GM18870 (cell line): ENCODE results near the gene TRIM51.
"Not testable (repeated sequence)": the region's sequence is repeated elsewhere in the genome, so short reads cannot be mapped to it uniquely, and the experiment has no call there.

Experiments
- ATAC-seq: cut with Tn5 transposase; IDR thresholded peaks from one replicate; pipeline ENCODE4 v1.9.1; 2021; ENCODE audit warnings: moderate library complexity; ENCODE audit not compliant: unreplicated experiment

TRIM51 gene, protein sequence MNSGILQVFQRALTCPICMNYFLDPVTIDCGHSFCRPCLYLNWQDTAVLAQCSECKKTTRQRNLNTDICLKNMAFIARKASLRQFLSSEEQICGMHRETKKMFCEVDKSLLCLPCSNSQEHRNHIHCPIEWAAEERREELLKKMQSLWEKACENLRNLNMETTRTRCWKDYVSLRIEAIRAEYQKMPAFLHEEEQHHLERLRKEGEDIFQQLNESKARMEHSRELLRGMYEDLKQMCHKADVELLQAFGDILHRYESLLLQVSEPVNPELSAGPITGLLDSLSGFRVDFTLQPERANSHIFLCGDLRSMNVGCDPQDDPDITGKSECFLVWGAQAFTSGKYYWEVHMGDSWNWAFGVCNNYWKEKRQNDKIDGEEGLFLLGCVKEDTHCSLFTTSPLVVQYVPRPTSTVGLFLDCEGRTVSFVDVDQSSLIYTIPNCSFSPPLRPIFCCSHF

GRCh38 chr11:55882997-55883396 is at the start of gene TRIM51:
TSS of gene TRIM51 (plus strand) at chr11:55883297. CDS start at chr11:55885429, 2,132 bp downstream.
- ATAC-seq = not testable (repeated sequence)

DNA sequence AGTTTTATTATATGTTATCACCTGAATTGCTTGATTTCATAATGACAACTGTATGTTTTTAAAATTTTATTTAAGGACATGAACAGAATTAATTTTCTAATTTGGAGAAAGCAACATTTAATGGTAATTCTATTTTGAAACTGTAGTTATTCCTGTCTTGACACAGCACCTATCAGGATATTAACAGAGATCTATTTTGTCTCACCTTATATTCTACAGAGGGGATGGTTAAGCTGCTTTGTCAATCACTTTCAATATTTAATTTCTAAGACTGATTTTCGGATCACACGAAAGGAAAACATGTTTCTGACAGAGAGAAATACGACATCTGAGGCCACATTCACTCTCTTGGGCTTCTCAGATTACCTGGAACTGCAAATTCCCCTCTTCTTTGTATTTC is 44.6 kb upstream of the TRIM51 start, which contains the start of gene OR5D16:
Gene OR5D16 (plus strand): TSS at position 301 of the 400 bp plus-strand sequence. CDS start 0 bp downstream, at position 301.
- ATAC-seq = no peak

DNA sequence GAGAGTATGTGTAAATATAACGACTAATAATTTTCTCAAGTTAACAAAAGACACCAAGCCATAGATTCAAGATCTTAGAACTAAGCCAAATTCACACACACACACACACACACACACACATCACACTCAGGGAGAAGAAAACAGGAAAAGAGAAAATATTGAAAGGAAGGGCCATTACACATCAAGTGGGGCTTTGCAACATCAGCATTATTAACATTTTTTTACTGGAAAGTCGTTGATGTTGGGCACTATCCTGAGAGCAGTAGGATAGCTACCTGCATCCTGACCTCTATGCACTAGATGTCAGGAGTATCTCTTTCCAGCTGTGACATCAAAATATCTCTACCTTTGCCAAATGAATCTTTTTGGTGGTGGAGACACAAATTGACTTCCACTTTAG is 35.6 kb upstream of the TRIM51 start:
- no peak for ATAC-seq

- no peak for ATAC-seq
These were observed 34.1 kb upstream of the TRIM51 start for GRCh38 chr11:55849037-55849436.

- no peak for ATAC-seq
These were observed 31.0 kb upstream of the TRIM51 start for GRCh38 chr11:55852141-55852540.

DNA sequence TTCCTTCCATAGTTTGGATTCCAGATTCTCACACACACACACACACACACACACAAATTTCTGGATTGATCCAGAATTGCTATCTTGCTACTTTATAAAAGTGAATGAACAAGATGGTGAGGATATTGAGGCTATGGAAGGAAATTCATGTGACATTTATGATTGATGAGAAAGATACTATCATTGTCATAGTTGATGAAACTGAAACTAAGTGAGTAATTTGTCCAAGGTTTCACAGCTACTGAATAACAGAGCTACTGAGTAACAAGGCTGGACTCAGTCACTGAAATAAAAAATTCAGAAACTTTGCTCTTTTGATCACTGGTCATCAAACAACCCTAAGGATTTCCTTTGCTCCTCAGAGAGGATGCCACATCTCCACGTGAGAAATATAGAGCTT is 28.4 kb upstream of the TRIM51 start:
- ATAC-seq = peak; percentile 67

DNA sequence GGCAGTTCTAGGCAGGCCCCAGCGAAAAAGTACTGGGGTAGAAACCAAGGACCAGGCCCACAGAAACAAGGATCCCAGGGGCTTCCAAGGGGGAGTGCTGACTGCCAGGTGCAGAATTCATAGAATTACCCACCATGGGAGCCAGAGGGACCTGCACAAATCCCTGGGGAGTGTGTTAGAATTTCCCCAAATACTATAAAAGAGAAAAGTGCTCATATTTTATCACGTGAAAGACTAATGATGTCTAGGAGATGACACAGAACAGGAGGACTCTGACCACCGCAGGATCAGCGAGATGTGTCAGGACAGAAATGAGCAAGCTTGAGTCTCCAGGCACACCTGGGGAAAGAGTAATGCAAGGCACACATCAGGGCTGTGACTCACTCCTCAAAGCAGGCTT is 15.7 kb upstream of the TRIM51 start:
- not testable (repeated sequence) for ATAC-seq

- ATAC-seq = not testable (repeated sequence)
These were observed 10.4 kb upstream of the TRIM51 start for GRCh38 chr11:55872731-55873130.

GRCh38 chr11:55873146-55873545 is 10.0 kb upstream of the TRIM51 start:
- not testable (repeated sequence) for ATAC-seq

- not testable (repeated sequence) for ATAC-seq
These were observed 1.9 kb downstream of the TRIM51 start for GRCh38 chr11:55884995-55885394.

- not testable (repeated sequence) for ATAC-seq
These were observed 2.4 kb downstream of the TRIM51 start for GRCh38 chr11:55885481-55885880.

- ATAC-seq = no peak
These were observed 12.1 kb downstream of the TRIM51 start for GRCh38 chr11:55895216-55895615.

DNA sequence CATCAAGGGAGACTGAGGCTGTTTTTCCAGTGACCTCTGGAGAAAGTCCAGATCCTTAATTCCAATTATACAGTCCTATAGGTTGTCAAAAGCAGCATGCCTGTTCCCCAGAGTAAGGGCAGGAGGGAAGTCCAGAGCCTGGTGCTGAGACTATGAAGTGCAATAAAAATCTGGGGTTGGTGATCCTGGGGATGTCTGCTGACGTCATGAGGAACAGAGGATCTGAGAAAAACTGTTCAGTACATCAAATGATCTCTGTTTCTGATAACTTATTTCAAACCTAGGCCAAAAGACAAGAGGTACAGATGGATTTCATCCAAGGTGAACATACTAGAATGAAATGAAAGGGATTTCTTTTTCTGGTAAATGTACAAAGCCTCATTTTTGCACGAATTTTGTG is 19.2 kb downstream of the TRIM51 start:
- no peak for ATAC-seq

DNA sequence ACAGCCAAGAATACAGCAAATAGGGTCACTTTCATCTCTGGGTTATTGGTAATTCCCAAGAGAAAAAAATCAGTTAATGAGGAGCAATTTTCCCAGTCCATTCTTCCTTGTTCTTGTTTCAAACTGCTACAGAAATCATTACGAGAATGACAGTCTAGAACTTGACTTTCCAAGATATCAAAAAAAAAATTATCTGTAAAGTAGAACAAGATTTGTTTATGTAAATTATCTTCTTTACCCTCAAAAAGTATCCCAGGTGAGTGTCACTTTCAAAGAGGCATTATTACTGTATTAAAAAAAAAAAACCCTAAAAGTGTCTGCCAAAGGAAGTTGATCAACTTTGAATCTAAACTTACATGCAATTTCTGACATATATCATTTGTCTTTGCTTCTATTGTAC is 31.4 kb downstream of the TRIM51 start, which contains the start of gene OR5W2:
Gene OR5W2 (minus strand): TSS at position 101 of the 400 bp plus-strand sequence. CDS start 0 bp downstream, at position 101.
- no peak for ATAC-seq

DNA sequence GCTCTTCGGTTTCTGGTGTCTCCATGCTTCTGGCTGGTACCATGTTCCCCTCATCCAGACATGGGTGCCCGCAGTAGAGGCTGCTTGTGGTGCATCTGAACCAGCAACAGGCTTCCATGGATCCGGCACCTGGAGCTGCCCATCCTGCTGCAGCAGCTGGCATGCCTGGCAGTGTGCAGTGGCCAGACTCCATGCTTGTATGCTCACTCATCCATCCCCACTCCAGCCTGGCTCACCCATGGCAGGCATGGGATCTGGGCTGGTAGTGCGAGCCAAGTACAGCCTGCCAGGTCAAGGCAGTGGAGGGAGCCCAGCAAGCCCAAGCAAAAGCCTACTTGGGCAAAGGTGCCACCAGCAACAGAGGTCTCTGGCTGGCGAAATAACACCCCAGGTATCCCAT is 37.4 kb downstream of the TRIM51 start:
- no peak for ATAC-seq

- ATAC-seq = no peak
These were observed 53.2 kb downstream of the TRIM51 start, which contains the start of gene OR5I1 for GRCh38 chr11:55936300-55936699. TSS of gene OR5I1 (minus strand) at chr11:55936400. CDS start at chr11:55936400, 0 bp downstream.
